GM12874 (cell line): Measurements from ENCODE around the gene DGCR6L.

Experiments used
- CTCF ChIP-seq: IDR thresholded peaks from 2 replicates; pipeline ENCODE4 v1.5.1; 2011; ENCODE audit warnings: low read depth, mild to moderate bottlenecking, control low read depth, low read length, moderate library complexity; ENCODE audit not compliant: insufficient read depth

Gene DGCR6L

GRCh38 chr22:20316217-20316843, 3.5 kb downstream of the DGCR6L start:
- no peak for TF ChIP-seq CTCF

GRCh38 chr22:20315337-20316216, 4.3 kb downstream of the DGCR6L start:
- TF ChIP-seq CTCF, result no peak

GRCh38 chr22:20312396-20313191, 7.3 kb downstream of the DGCR6L start:
- no peak for TF ChIP-seq CTCF

GRCh38 chr22:20305894-20306645, 13.8 kb downstream of the DGCR6L start:
- TF ChIP-seq CTCF, result no peak

- TF ChIP-seq CTCF, result no peak
Observed at GRCh38 chr22:20304646-20305045, 15.2 kb downstream of the DGCR6L start.

GRCh38 chr22:20302438-20303228, 17.2 kb downstream of the DGCR6L start:
- no peak for TF ChIP-seq CTCF
